ENCODE results near the gene DCHS1. TPM values are rescaled to one million over a fixed set of nuclear protein-coding genes. Genes with fewer than 3 reads are reported as not detected.

Gene DCHS1
- total RNA-seq, 4 donors from 2014 or later: 7.0 to 23.7 (median 10.7) TPM

DNA sequence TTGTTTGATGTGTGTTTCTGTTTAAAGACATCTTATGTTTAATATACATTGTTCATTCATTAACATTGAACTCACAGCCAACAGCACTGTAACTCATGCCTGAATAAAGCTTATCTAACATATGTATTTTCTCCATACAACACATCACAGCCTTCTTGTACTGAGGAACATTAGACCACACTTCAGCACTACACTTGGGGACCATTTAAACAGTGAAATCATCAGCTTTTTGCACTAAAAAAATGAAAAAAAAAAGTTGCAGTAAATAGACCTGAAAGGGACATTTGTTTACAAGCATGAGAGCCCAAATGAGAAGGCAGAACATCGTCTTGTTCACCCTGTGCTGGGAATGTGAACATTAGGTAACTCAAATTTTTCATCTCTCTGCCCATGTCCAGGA, 21.1 kb downstream of the DCHS1 start:
- TF ChIP-seq, protein P1, sequence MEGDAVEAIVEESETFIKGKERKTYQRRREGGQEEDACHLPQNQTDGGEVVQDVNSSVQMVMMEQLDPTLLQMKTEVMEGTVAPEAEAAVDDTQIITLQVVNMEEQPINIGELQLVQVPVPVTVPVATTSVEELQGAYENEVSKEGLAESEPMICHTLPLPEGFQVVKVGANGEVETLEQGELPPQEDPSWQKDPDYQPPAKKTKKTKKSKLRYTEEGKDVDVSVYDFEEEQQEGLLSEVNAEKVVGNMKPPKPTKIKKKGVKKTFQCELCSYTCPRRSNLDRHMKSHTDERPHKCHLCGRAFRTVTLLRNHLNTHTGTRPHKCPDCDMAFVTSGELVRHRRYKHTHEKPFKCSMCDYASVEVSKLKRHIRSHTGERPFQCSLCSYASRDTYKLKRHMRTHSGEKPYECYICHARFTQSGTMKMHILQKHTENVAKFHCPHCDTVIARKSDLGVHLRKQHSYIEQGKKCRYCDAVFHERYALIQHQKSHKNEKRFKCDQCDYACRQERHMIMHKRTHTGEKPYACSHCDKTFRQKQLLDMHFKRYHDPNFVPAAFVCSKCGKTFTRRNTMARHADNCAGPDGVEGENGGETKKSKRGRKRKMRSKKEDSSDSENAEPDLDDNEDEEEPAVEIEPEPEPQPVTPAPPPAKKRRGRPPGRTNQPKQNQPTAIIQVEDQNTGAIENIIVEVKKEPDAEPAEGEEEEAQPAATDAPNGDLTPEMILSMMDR (IDR thresholded peaks at IDR 0.05; ENCODE audit: low read depth): no peak

GRCh38 chr11:6633422-6634408, 21.9 kb downstream of the DCHS1 start:
- TF ChIP-seq, protein P1 (IDR thresholded peaks at IDR 0.05; ENCODE audit: low read depth): no peak

- TF ChIP-seq, protein P1 (IDR thresholded peaks at IDR 0.05; ENCODE audit: low read depth): no peak
Observed at GRCh38 chr11:6632116-6633073, 23.2 kb downstream of the DCHS1 start.

DNA sequence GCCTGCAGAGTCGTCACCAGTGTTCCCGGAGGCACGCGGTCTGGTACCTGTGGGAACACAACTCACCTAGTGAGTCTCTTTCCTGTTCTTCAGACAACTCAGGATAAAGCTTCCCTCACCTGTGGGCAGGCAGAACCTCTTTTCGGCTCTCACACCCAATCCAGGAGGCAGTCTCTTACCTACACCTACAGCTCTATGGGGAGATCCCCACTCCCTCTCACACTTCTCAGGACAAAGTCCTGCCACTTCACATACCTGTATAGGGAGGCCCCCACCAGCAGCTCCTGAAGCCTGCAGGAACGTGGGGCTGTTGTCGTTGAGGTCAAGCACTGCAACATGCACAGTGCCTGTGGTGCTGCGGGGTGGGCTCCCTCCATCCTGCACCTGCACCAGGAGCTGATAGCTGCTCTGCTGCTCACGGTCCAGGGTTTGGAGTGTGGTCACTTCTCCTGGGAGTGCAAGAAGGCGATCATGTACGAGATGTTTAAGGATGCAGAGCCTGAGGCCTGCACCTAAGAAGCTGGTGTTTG, 24.2 kb downstream of the DCHS1 start:
- TF ChIP-seq, protein P1 (IDR thresholded peaks at IDR 0.05; ENCODE audit: low read depth): no peak

- TF ChIP-seq, protein P1 (IDR thresholded peaks at IDR 0.05; ENCODE audit: low read depth): no peak
Observed at GRCh38 chr11:6630632-6631291, 24.8 kb downstream of the DCHS1 start.

DNA sequence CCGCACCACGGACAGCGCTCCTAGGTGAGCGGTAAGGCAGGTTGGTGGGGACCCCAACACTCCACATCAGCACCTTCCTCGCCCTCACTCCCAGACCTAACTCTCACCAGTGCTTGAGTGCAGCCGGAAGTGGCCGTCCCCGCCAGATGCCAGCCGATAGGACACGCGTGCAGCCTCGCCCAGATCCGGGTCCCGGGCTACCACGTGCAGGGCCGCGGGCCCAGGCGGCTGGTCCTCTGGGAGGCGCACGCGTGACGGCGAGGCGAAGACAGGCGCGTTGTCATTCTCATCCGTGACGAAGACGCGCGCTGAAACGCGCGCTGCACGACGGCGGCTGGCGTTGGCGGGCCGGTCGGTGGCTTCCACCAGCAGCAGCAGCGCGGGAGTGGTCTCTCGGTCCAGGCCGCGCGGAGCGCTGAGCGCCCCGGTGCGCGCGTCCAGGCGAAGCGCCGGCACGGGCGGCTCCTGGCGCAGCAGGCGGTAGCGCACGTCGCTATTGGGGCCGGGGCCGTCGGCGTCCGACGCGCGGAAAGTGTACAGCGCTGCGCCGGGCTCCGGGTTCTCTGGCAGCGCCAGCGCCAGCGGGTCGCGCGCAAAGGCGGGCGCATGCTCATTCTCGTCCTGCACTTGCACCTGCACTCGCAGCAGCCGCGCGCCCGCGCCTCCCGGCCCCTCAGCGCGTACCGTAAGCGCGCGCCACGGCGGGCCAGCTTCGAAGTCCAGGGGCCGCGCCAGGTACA, 25.5 kb downstream of the DCHS1 start:
- TF ChIP-seq, protein P1 (IDR thresholded peaks at IDR 0.05; ENCODE audit: low read depth): no peak
